Activated CD8-positive, alpha-beta T cell treated with anti-CD3 and anti-CD28 coated beads, Interleukin-2, amount 10 ng/mL, durations not matched to agents 7 days and 5 days (primary cell): ENCODE data around the gene TNFRSF8. TPM values are rescaled to one million over a fixed set of nuclear protein-coding genes. Genes with fewer than 3 reads are reported as not detected.

ENCODE experiments used
- ATAC-seq: fragments of 150-1000 bp; cut with Tn5 transposase; one replicate; pipeline ENCODE4 v1.10.0; 2021; ENCODE audit warnings: moderate library complexity
- CTCF ChIA-PET: fragments of 350-600 bp; sonication (Branson Sonifier 250); formaldehyde crosslinking; loops from one replicate; lab custom pipeline; 2021; ENCODE audit warnings: antibody characterized with exemption; lab: Charles Lee
- POLR2A ChIA-PET: fragments of 350-600 bp; sonication (Branson Sonifier 250); formaldehyde crosslinking; loops from one replicate; lab custom pipeline; 2021; ENCODE audit warnings: antibody characterized with exemption; lab: Charles Lee
- DNase-seq: peaks from one replicate; pipeline ENCODE4 v3.0.0-alpha.2; 2020
- H3K27ac Mint-ChIP-seq: one replicate; pipeline ENCODE4 v1.8.0; 2021; ENCODE audit warnings: mild to moderate bottlenecking, mixed read lengths
- H3K27me3 Mint-ChIP-seq: one replicate; pipeline ENCODE4 v1.8.0; 2021; ENCODE audit warnings: low read depth, mixed read lengths
- H3K36me3 Mint-ChIP-seq: one replicate; pipeline ENCODE4 v1.8.0; 2021; ENCODE audit warnings: low read depth, mixed read lengths
- H3K4me1 Mint-ChIP-seq: one replicate; pipeline ENCODE4 v1.8.0; 2021; ENCODE audit warnings: low read depth, mixed read lengths
- H3K4me3 Mint-ChIP-seq: one replicate; pipeline ENCODE4 v1.8.0; 2021; ENCODE audit warnings: mild to moderate bottlenecking, mixed read lengths
- H3K9me3 Mint-ChIP-seq: one replicate; pipeline ENCODE4 v1.8.0; 2022; ENCODE audit warnings: mixed read lengths; ENCODE audit not compliant: insufficient read depth
- total RNA-seq, 2 experiments: library from RNA; stranded (reverse); gene quantifications; one replicate each; pipeline ENCODE4 v1.2.3, GENCODE V29; 2021

TNFRSF8 gene
- total RNA-seq, 2 experiments from 2014 or later, result 0.95 to 0.97 TPM

GRCh38 chr1:12162459-12163137 is 99.5 kb downstream of the TNFRSF8 start:
- H3K27ac Mint-ChIP-seq, result peak overlapping the region; percentile 97
- ChIA-PET POLR2A (interaction anchor here (0.7 to 4.4 kb wide), 10 partner anchors 9 to 255 kb away, joined by 3 to 46 read pairs (median 9); no protein-coding TSS in a partner anchor), CTCF (interaction anchor here (1.0 to 4.8 kb wide), 4 partner anchors 12 to 73 kb away, joined by 3 to 40 read pairs (median 18); no protein-coding TSS in a partner anchor)
- no peaks in the 10 kb centered on the region for H3K9me3 Mint-ChIP-seq
- no peak for DNase-seq
- H3K27me3 Mint-ChIP-seq, result no peaks in the 10 kb centered on the region
- peaks cover 7% of the 10 kb centered on the region for H3K36me3 Mint-ChIP-seq
- H3K4me1 Mint-ChIP-seq, result peaks cover 82% of the 10 kb centered on the region
- no peak for ATAC-seq
- H3K4me3 Mint-ChIP-seq, result peak overlapping the region; percentile 58

GRCh38 chr1:12163210-12163609 is 100.1 kb downstream of the TNFRSF8 start:
- DNase-seq, result no peak
- peak overlapping the region; percentile 19 for H3K4me3 Mint-ChIP-seq
- ATAC-seq, result no peak
- POLR2A ChIA-PET, result interaction anchor here (2.0 to 4.4 kb wide), 6 partner anchors 11 to 255 kb away, joined by 4 to 46 read pairs (median 22); no protein-coding TSS in a partner anchor
- H3K9me3 Mint-ChIP-seq, result no peaks in the 10 kb centered on the region
- no peaks in the 10 kb centered on the region for H3K27me3 Mint-ChIP-seq
- H3K4me1 Mint-ChIP-seq, result peaks cover 78% of the 10 kb centered on the region
- H3K27ac Mint-ChIP-seq, result peak overlapping the region; percentile 97
- H3K36me3 Mint-ChIP-seq, result peaks cover 13% of the 10 kb centered on the region
- CTCF ChIA-PET, result interaction anchor here (2.4 to 4.8 kb wide), 3 partner anchors 13 to 38 kb away, joined by 18 to 40 read pairs (median 19); no protein-coding TSS in a partner anchor

- H3K27ac Mint-ChIP-seq, result peak overlapping the region; percentile 69
- ATAC-seq (no peak), DNase-seq (no peak)
- CTCF ChIA-PET, result interaction anchor here (0.8 to 1.7 kb wide), 8 partner anchors 8 to 45 kb away, joined by 3 to 8 read pairs (median 5); no protein-coding TSS in a partner anchor
- POLR2A ChIA-PET, result interaction anchor here (2.8 to 5.7 kb wide), 2 partner anchors 15 to 256 kb away, joined by 13 to 33 read pairs; no protein-coding TSS in a partner anchor
- no peaks in the 10 kb centered on the region for H3K27me3 Mint-ChIP-seq
- no peaks in the 10 kb centered on the region for H3K9me3 Mint-ChIP-seq
- H3K36me3 Mint-ChIP-seq, result peaks cover 19% of the 10 kb centered on the region
- peaks cover 77% of the 10 kb centered on the region for H3K4me1 Mint-ChIP-seq
- H3K4me3 Mint-ChIP-seq, result no peak overlapping the region
These were observed 101.1 kb downstream of the TNFRSF8 start for GRCh38 chr1:12164210-12164609.

GRCh38 chr1:12165342-12165741 is 102.2 kb downstream of the TNFRSF8 start:
- H3K27ac Mint-ChIP-seq, result no peak overlapping the region
- no peak overlapping the region for H3K4me3 Mint-ChIP-seq
- peaks cover 81% of the 10 kb centered on the region for H3K4me1 Mint-ChIP-seq
- DNase-seq, result no peak
- ATAC-seq, result no peak
- H3K9me3 Mint-ChIP-seq, result no peaks in the 10 kb centered on the region
- H3K27me3 Mint-ChIP-seq, result no peaks in the 10 kb centered on the region
- ChIA-PET CTCF (interaction anchor here (0.9 to 2.2 kb wide), 8 partner anchors 9 to 44 kb away, joined by 3 to 10 read pairs (median 5); no protein-coding TSS in a partner anchor), POLR2A (interaction anchor here (0.7 to 5.7 kb wide), 5 partner anchors 8 to 257 kb away, joined by 3 to 33 read pairs (median 13); no protein-coding TSS in a partner anchor)
- H3K36me3 Mint-ChIP-seq, result peaks cover 28% of the 10 kb centered on the region

- ChIA-PET CTCF (interaction anchor here (1.3 to 2.2 kb wide), 3 partner anchors 11 to 42 kb away, joined by 3 to 10 read pairs (median 6); no protein-coding TSS in a partner anchor), POLR2A (interaction anchor here (1.0 to 5.7 kb wide), 7 partner anchors 10 to 259 kb away, joined by 4 to 33 read pairs (median 13); no protein-coding TSS in a partner anchor)
- H3K9me3 Mint-ChIP-seq, result no peaks in the 10 kb centered on the region
- peak within 1 kb of the TSS; percentile 97 for H3K27ac Mint-ChIP-seq
- H3K4me3 Mint-ChIP-seq, result peak within 1 kb of the TSS; percentile 100
- peaks cover 77% of the 10 kb centered on the region for H3K4me1 Mint-ChIP-seq
- ATAC-seq (peak; percentile 67), DNase-seq (peak; percentile 74)
- H3K27me3 Mint-ChIP-seq, result no peaks in the 10 kb centered on the region
- H3K36me3 Mint-ChIP-seq, result peaks cover 39% of the 10 kb centered on the region
These were observed 103.9 kb downstream of the TNFRSF8 start, which contains the start of gene TNFRSF1B for GRCh38 chr1:12166834-12167492. Gene TNFRSF1B (plus strand): TSS chr1:12166991. CDS start chr1:12167092, 101 bp downstream.

- peak; percentile 47 for DNase-seq
- POLR2A ChIA-PET, result interaction anchor here (0.9 to 5.7 kb wide), 9 partner anchors 11 to 260 kb away, joined by 4 to 33 read pairs (median 4); no protein-coding TSS in a partner anchor
These were observed 104.7 kb downstream of the TNFRSF8 start for GRCh38 chr1:12167493-12168429.

GRCh38 chr1:12168451-12169160 is 105.5 kb downstream of the TNFRSF8 start:
- no peaks in the 10 kb centered on the region for H3K9me3 Mint-ChIP-seq
- H3K27me3 Mint-ChIP-seq, result no peaks in the 10 kb centered on the region
- peaks cover 46% of the 10 kb centered on the region for H3K36me3 Mint-ChIP-seq
- ATAC-seq (no peak), DNase-seq (no peak)
- H3K4me3 Mint-ChIP-seq, result peak overlapping the region; percentile 100
- H3K4me1 Mint-ChIP-seq, result peaks cover 77% of the 10 kb centered on the region
- H3K27ac Mint-ChIP-seq, result peak overlapping the region; percentile 97
- CTCF ChIA-PET, result interaction anchor here (0.8 to 2.8 kb wide), 5 partner anchors 9 to 43 kb away, joined by 3 to 33 read pairs (median 9); no protein-coding TSS in a partner anchor
- POLR2A ChIA-PET, result interaction anchor here (0.9 to 5.7 kb wide), 7 partner anchors 10 to 449 kb away, joined by 3 to 33 read pairs (median 5); no protein-coding TSS in a partner anchor

More at GRCh38 chr1:12167493-12168429, 104.7 kb downstream of the TNFRSF8 start:
- CTCF ChIA-PET, result interaction anchor here (0.8 to 2.8 kb wide), 6 partner anchors 10 to 42 kb away, joined by 3 to 33 read pairs (median 8); no protein-coding TSS in a partner anchor
- H3K27me3 Mint-ChIP-seq, result no peaks in the 10 kb centered on the region
- ATAC-seq, result peak; percentile 14
- no peaks in the 10 kb centered on the region for H3K9me3 Mint-ChIP-seq
- peak overlapping the region; percentile 97 for H3K27ac Mint-ChIP-seq
- H3K36me3 Mint-ChIP-seq, result peaks cover 45% of the 10 kb centered on the region
- H3K4me3 Mint-ChIP-seq, result peak overlapping the region; percentile 100
- H3K4me1 Mint-ChIP-seq, result peaks cover 77% of the 10 kb centered on the region

GRCh38 chr1:12169442-12170135 is 106.5 kb downstream of the TNFRSF8 start:
- no peaks in the 10 kb centered on the region for H3K9me3 Mint-ChIP-seq
- H3K27ac Mint-ChIP-seq, result peak overlapping the region; percentile 97
- H3K4me1 Mint-ChIP-seq, result peaks cover 77% of the 10 kb centered on the region
- DNase-seq, result no peak
- peaks cover 50% of the 10 kb centered on the region for H3K36me3 Mint-ChIP-seq
- H3K4me3 Mint-ChIP-seq, result peak overlapping the region; percentile 100
- no peak for ATAC-seq
- H3K27me3 Mint-ChIP-seq, result no peaks in the 10 kb centered on the region
- ChIA-PET CTCF (interaction anchor here (1.5 to 2.8 kb wide), 4 partner anchors 8 to 44 kb away, joined by 3 to 33 read pairs (median 9); no protein-coding TSS in a partner anchor), POLR2A (interaction anchor here (0.6 to 5.7 kb wide), 4 partner anchors 9 to 448 kb away, joined by 3 to 33 read pairs (median 10); no protein-coding TSS in a partner anchor)

GRCh38 chr1:12170263-12170671 is 107.2 kb downstream of the TNFRSF8 start:
- DNase-seq, result no peak
- Mint-ChIP-seq H3K36me3 (peaks cover 56% of the 10 kb centered on the region), H3K9me3 (no peaks in the 10 kb centered on the region), H3K27me3 (no peaks in the 10 kb centered on the region), H3K27ac (peak overlapping the region; percentile 97), H3K4me3 (peak overlapping the region; percentile 100), H3K4me1 (peaks cover 78% of the 10 kb centered on the region)
- POLR2A ChIA-PET, result interaction anchor here (1.4 kb wide), 1 partner anchor 23 kb away, joined by 4 read pairs; no protein-coding TSS in a partner anchor
- CTCF ChIA-PET, result interaction anchor here (2.8 kb wide), 1 partner anchor 45 kb away, joined by 33 read pairs; no protein-coding TSS in a partner anchor
- ATAC-seq, result no peak
